GM19238 (cell line): ENCODE results near the gene JADE1.

Experiments
- DNase-seq: peaks from one replicate; pipeline ENCODE4 v3.0.0; 2011; ENCODE audit warnings: low spot score; ENCODE audit not compliant: insufficient read length

Gene JADE1

DNA sequence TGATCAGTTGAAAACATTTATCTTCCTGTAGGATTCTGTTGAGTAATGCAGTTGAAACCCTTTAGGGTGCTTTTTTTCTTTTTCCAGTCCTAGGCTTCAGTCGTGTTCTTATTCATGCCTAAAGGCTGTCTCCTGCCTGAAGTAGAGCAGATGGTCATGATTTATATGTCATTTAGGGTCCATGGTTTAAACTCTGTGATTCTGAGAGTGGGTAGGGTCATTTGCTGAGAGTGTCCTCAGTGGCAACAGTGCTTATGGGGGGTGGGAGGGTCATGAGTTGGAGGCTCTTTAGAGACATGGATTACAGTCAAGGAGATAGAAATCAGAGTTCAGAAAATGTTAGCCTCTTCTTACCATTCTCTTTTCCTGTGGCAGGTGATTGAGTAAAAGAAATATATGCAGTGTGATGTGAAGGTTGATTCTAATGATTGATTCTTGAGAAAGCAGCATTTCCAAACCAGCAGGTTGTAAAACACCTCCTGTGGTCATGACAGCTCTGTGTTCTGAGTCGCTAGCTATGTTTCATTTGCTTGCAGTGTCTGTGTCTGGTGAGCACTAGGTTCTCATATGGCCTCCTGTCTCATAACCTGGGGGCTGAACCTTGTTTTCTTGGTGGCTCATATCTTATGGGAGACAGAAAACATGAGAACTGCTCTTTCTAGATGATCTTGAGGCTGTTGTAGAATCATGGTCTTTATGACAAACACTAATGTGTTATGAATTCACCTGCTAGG lies 60.4 kb downstream of the JADE1 start:
- DNase-seq, result no peak

DNA sequence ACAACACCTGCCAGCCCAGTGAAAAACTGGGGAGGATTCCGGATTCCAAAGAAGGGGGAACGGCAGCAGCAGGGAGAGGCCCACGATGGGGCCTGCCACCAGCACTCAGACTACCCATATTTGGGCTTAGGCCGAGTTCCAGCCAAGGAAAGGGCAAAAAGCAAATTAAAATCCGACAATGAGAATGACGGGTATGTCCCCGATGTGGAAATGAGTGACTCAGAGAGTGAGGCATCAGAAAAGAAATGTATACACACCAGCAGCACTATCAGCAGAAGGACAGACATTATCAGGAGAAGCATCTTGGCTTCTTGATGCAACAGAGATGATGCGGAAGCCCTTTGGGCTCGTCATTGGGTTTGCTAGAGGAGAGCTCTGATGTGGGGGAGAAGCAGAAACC lies 62.4 kb downstream of the JADE1 start:
- no peak for DNase-seq

DNA sequence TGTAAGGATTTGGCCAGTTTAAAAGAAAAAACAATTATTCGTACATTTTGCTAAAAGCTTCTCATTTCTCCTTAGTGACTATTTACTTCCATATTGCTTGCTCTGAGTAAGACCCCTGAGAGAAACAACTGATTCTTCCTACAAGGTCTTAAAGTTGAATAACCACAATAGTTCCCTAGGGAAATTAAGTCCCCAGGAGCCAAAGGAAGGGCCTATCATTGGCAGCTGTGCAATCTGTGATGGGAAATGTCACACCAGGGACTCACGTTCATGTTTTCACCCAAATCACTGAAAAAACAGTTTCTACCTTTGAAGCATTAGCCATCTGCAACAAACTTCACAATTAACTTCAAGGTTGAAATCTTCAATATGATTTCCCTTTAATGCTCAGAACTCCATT lies 66.7 kb downstream of the JADE1 start:
- DNase-seq, result no peak

DNA sequence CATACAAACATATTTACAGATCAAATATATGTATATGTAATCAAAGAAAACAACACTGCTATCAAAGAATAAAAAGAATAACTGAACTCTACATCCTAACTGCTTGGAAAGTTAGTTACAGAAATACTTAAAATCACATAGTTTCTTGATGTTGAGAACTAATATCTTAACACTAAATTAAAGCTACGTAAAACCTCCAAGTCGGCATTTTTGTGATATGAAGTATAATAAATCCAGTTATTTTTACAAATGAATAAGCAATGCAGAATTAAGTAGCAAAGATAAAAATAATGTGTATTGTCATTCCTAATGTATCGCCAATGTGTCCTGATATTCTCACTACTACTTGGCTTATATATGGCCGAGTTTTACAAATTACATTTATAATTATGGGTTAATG lies 68.4 kb downstream of the JADE1 start:
- no peak for DNase-seq

DNA sequence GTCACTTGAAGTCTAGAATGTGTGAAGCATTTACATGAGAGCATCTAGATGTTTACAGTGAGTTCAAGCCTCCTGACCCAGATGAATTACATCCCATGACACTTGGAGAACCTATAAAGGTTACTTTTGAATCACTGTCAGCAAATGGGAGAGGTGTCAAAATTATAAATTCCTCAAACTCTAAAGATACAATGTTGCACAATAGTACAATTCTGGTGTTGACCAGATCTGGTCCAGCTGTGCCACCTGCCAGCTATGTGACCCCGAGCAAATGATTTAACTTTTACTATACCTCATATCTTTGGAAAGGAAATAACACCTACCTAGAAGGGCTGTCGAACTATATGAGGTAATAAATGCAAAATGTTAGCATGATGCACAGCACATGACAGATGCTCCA lies 69.8 kb downstream of the JADE1 start:
- no peak for DNase-seq

DNA sequence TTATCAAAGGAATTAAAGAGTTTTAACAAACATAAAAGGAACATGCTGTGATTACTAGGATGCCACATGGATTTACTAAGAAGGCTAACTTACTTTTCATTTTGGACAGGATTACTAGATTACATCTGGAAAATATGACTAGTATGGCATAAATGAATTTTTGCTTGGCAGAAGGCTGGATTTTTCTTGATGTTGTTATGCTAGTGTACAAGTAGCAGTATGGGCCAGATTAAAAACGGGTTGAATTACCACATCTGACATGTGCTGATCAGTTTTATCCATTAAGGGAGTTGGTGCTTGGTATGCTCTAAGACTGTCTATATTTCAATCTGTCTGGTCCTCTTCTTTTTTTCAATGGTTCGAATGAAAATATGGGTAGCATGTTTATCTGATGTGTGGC lies 70.5 kb downstream of the JADE1 start:
- no peak for DNase-seq

DNA sequence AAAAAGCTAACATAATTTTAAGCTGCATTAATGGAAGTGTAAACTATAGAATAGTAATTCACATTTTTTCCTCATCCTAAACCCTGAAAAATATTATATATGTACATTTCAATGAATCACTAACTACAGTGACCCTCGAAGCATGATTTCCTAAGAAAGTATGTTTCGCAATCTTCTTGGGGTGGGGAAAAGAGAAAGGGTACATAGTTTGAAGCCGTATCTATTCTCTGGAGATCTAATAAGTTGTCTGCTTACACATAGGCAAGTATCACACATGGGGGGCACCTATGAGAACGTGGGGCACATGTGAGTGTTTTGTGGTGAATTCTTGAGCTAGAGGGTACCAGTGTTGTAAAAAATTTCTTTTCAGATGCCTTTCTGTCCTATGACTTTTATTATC lies 71.2 kb downstream of the JADE1 start:
- no peak for DNase-seq

DNA sequence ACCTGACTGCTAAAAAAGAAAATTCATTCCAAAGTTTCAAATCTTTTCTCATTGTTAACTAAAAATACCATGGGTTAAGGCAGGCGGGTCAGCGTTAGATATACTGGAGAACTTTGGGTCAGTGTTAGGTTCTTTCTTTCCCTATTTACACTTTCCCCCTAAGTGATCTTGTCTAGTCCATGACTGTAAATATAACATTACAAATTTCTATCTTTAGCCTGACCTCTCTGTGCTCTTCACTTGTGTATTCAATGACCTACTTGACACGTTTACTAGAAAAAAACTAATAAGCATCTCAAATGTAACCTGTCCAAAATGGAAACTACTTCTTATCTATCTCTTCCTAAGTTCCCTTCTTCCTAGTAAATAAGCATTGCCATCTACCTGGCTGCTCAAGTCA lies 95.3 kb downstream of the JADE1 start:
- no peak for DNase-seq

DNA sequence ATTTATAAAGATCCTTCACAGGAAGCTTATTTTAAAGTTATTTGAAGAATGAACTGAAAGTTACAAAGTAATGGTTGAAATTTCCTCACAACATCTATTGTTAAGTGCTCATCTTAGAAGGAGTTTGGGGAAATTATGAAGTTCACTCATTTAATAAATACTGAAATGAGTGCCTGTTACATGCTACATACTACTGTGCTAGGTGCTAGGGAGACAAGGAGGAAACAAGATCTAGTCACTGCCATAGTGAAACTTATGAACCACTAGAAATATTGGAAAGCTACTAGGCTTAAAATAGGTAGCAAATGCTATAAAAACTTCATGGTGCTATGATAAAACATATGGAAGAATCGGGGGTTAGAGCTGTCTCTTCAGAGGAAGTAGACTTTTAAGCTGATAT lies 97.1 kb downstream of the JADE1 start:
- DNase-seq, result no peak

DNA sequence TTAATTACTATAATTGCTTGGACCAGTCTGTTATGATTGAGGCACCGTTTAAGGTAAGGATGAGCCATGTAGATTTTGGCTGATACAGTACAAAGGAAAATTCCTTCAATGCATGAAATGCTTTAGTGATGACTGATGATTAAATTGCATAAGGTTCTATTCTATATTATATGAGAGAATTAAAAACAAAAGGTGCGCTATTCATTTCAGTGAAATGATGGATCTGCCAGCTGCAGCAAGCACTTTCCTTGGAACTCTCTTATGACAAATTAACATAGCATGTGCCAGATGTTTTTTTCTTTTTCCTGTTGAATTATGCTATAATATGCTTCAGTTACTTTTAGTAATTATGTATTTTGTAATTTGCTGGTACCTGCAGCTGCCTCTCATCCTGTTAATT lies 98.5 kb downstream of the JADE1 start:
- DNase-seq, result no peak

DNA sequence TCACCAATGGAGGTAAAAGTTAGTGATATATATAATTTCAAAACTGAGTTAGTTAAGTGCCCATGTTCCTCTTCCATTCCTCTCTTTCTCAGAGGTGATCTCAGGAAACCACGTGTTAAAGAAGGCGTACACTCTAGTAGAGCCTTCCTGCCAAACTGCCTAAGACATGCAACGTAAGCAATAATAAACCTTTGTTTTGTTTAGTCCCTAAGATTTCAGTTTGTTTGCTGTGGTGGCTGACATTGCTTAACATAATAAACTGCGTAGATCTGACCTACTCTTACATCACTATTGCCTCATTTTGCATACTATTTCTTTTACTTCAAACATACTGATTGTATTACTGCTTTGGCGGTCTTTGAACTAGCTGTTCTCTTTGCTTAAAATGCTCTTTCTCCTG lies 99.2 kb downstream of the JADE1 start:
- DNase-seq, result no peak

DNA sequence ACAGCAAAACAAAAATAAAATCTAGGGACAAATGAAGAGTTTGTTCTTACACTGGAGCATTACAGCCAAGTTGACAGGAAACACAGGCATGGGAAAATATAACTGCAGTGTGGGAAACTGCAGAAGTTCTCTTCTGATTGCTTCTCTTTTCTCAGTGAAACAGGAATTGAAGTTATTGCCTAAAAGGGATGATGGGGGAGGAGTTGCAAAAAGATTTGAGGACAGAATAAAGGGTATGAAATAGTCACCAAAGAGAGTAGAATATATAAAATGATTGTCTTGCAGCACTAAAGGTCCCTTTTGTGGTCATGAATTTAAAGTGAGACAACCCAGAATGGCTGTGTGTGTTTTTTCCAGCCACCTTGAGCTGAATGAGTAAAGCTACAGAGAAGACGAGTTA lies 103.7 kb downstream of the JADE1 start:
- no peak for DNase-seq

DNA sequence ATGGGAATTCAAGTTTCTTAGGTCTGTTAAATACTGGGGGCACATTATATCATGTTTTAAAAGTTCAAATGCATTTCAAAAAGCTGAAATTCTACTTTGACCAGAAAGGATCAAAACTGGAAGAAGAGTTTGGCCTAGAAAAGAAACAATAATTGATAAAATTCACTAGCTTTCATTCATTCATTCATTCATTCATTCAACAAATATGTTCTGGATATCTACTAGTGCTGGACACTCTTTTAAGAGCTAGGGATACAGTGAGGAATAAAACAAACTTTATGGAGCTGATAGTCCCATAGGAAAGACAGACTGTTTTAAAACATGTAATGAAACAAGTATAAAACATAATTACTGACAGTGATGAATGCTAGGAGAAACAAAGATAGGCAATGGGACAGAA lies 106.0 kb downstream of the JADE1 start:
- no peak for DNase-seq

DNA sequence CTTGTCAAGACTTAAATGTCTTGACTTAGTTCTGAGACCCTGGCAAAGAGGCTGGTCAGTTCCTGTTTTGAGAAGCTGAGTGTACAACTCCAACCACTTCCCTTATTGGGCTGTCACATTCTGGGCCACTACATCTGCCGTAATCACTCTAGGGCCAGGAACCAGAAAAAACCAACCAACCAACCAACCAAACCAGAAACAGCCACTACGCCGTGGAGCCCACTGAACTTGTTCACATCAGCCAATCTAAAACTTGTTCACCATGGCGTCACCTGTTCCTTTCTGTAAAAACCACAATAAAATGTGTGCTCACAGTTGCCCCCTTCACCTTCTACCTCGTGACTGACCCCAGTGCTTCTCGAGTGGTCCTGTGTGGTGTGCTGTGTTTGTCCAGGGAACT lies 107.3 kb downstream of the JADE1 start:
- peak; percentile 2 for DNase-seq

DNA sequence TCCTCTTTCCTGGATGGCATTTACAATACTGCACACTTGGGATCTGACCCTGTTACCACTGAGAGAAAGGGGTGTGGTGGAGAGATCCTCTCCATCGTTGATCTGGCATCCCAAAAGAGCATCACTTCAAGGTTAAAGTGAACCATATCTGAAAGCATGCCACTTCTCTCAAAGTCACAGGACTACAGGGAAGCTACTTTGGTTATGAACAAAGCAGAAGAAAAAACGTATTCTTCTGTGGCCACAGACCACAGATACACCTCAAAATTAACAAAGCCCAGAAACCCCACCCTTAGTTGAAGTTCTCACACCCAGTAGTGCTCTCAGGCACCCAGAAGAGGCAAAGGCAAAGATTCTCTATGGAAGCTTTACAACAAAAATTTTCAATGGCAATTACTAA lies 108.3 kb downstream of the JADE1 start:
- DNase-seq, result peak; percentile 1

DNA sequence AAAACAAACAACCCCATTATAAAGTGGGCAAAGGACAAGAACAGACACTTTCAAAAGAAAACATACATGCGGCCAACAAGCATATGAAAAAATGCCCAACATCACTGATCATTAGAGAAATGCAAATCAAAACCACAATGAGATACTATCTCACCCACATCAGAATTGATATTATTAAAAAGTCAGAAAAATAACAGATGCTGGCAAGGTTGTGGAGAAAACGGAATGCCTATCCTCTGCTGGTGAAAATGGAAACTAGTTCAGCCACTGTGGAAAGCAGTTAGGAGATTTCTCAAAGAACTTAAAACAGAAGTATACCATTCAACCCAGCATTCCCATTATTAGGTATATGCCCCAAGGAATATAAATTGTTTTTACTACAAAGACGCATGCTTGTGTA lies 112.5 kb downstream of the JADE1 start:
- DNase-seq, result no peak
